GM10266 (cell line): ENCODE results near the gene SPATA3.
"Not testable (repeated sequence)": the region's sequence is repeated elsewhere in the genome, so short reads cannot be mapped to it uniquely, and the experiment has no call there.

Experiments used
- DNase-seq: peaks from one replicate; pipeline ENCODE4 v3.0.0; 2012; ENCODE audit errors: extremely low spot score
- TF ChIP-seq, protein P1 (sequence below): IDR thresholded peaks from 2 replicates; pipeline ENCODE4 v1.5.1; 2012; ENCODE audit warnings: mild to moderate bottlenecking, low read depth; ENCODE audit not compliant: control insufficient read depth, insufficient read depth; ENCODE audit errors: missing control alignments

The SPATA3 gene

DNA sequence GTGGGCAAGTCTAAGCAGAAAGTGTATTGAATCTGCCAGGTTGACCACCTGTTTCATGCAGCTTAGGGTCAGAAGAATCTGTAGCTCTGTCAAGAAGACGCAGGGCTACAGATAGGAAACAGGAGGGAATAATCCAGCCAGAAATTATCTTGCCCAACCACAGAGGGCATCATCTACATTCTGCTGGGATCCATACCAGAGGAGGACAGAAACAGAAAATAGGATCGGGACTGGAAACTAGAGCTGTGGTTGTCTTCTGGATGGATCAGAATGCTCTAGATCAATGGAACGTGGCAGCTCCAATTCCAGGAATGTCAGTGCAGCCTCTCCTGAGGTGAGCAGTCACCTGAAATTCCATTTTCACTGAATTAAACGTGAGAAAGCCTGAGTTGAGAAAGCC, 3.6 kb downstream of the SPATA3 start:
- no peak for DNase-seq
- TF ChIP-seq, protein P1, sequence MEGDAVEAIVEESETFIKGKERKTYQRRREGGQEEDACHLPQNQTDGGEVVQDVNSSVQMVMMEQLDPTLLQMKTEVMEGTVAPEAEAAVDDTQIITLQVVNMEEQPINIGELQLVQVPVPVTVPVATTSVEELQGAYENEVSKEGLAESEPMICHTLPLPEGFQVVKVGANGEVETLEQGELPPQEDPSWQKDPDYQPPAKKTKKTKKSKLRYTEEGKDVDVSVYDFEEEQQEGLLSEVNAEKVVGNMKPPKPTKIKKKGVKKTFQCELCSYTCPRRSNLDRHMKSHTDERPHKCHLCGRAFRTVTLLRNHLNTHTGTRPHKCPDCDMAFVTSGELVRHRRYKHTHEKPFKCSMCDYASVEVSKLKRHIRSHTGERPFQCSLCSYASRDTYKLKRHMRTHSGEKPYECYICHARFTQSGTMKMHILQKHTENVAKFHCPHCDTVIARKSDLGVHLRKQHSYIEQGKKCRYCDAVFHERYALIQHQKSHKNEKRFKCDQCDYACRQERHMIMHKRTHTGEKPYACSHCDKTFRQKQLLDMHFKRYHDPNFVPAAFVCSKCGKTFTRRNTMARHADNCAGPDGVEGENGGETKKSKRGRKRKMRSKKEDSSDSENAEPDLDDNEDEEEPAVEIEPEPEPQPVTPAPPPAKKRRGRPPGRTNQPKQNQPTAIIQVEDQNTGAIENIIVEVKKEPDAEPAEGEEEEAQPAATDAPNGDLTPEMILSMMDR = no peak

DNA sequence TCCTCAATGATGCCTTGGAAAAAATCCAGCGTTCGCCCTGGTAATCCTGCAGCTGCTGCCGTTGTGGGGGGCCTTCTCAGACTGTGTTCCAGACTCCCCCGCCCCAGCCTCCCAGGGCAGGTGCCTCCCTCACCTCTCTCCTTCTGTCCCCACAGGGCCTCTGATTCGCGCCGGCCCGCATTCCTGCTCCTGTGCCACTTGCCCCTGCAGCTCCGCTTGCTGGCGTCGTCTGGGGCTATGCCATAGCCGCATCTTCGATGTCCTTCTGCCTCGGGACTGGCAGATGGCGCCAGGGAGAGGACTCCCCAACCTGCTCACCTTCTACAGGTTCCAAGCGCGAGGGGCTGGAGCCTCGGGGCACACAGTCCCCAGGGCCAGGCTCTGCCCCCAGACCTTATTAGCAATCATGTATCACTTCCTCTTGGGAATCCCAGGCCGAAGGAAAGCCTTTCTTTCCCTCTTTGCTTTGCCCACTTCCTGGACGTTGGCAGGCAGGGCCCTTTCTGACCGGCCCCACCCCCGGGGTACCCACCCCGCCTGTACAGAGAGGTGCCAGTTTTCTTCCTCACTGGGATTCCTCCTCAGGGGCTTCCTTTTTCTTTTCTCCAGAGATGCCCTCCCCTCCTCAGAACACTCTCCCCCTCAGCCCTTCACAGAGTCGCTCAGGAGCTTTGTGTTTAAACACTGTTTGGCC, 4.4 kb downstream of the SPATA3 start:
- TF ChIP-seq, protein P1 = no peak
- no peak for DNase-seq

DNA sequence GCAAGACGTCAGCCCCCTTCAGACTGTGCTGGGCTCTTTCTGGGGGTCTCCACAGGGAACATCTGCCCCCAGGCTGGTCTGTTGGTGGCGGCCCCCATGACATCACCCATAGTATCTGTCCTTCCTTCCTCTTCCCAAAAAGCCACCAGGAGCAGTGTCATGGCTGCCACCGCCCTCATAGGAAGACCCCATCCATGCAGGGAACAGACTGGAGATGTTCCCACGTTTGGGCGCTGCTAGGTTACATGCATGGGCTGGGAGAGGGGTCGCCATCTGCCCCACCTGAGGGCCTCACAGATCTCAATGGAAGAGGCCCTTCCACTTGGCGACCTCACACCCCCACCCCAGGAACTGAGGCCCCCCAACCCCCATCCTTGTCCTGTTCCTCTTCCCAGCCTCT, 5.1 kb downstream of the SPATA3 start:
- no peak for DNase-seq
- TF ChIP-seq, protein P1 = no peak

DNA sequence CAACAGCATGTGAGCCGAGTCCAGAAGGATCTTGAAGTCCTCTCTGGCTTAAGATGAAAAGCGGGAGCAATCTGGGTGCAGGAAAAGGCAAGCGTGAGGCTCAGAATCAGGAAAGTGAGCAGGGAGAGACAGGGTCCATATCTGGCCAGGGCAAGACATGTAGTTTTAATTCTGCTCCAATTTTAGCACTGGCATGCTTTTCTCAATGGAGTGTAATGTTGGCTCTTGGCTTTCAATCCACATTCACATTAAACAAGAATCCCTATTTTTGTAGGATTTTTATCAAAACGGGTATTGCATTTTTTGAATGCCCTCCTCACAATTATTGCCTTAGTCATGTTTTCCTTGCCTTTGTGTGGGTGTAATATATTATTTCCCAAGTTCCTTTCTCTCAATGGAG, 6.0 kb downstream of the SPATA3 start:
- no peak for DNase-seq
- TF ChIP-seq, protein P1 = no peak

DNA sequence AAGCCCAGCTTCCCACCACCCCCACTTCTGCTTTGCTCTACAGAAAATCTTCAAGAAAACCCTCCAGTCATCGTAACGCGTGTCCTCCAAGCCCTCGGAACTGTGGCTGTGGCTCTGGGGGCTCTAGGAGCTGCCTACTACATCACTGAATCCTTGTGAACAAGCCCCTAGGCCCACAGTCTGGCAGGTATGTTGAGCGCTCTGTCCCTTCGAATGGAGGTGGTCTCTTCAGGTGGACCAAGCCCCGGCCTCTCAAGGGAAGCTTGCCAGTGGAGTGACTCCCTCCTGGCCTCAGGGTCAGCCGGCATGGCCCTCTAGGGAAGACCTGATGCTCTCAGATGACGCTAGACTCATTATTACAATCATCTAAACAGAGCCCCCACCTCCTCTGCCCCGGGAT, 6.7 kb downstream of the SPATA3 start:
- no peak for DNase-seq
- TF ChIP-seq, protein P1 = no peak

DNA sequence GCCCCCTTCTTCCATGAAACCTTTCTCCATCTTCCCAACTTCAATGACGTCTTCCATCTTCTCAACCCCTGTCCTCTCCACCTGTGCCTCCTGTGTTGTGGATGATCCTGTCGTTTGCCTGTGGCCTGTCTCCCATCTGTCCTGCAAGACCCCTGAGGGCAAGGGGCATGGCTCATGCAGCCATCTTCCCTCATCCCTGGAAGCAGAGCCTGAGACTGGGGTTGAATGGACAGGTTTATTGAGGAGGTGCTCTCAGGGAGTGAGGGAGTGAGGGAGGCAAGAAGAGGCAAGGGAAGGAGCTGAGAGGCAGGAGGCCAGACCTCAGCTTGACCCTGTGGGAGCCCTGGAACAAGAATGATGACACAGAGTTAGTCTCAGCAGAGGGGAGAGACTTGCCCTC, 7.3 kb downstream of the SPATA3 start:
- TF ChIP-seq, protein P1 = no peak
- DNase-seq = no peak

DNA sequence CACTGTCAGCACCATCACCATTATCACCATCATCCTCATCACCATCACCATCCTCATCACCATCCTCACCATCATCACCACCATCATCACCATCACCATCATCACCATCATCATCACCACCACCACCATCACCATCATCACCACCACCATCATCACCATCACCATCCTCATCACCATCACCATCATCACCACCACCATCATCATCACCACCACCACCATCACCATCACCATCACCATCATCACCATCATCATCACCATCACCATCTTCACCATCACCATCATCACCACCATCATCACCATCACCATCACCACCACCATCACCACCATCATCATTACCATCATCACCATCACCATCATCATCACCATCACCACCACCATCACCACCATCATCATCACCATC, 9.0 kb downstream of the SPATA3 start:
- DNase-seq = not testable (repeated sequence)
